HepG2 (cell line): ENCODE measurements around the gene ALPK3. TPM values are rescaled to one million over a fixed set of nuclear protein-coding genes. Genes with fewer than 3 reads are reported as not detected.

ENCODE experiments used
- ADNP ChIP-seq: sonication (generic); formaldehyde crosslinking; IDR thresholded peaks from 2 replicates; pipeline ENCODE4 v1.4.0; 2020; ENCODE audit warnings: missing genetic modification reagents
- ATF7 ChIP-seq, 2 experiments: fragments of 450-650 bp in 1 of 2; sonication (generic) in 1 of 2; formaldehyde crosslinking in 1 of 2; IDR thresholded peaks; 2 replicates each; pipeline versions ENCODE4 v1.4.0 to v1.6.1; 2016 to 2020; ENCODE audit warnings: antibody characterized with exemption in 1 of 2, mild to moderate bottlenecking in 1 of 2, missing genetic modification reagents in 1 of 2
- BHLHE40 ChIP-seq: IDR thresholded peaks from 2 replicates; pipeline ENCODE4 v1.6.1; 2011; ENCODE audit warnings: low read length, improper control_type of control experiment
- DNMT3B ChIP-seq: conservative IDR thresholded peaks from 2 replicates; pipeline ENCODE4 v1.6.1; 2016; ENCODE audit warnings: missing biosample characterization, control low read depth
- EED ChIP-seq: sonication (generic); formaldehyde crosslinking; IDR thresholded peaks from 2 replicates; pipeline ENCODE4 v1.5.0; 2020; ENCODE audit warnings: mild to moderate bottlenecking, missing genetic modification reagents
- FOXO1 ChIP-seq: sonication (generic); formaldehyde crosslinking; IDR thresholded peaks from 2 replicates; pipeline ENCODE4 v1.4.0; 2020; ENCODE audit warnings: missing genetic modification reagents
- HNRNPH1 ChIP-seq: fragments of 200-400 bp; formaldehyde crosslinking; optimal IDR thresholded peaks from 2 replicates; pipeline ENCODE3; 2017; ENCODE audit warnings: mild to moderate bottlenecking, low read depth, low read length
- JDP2 ChIP-seq: sonication (generic); formaldehyde crosslinking; IDR thresholded peaks from 2 replicates; pipeline ENCODE4 v1.8.1; 2022; ENCODE audit warnings: missing genetic modification reagents, borderline replicate concordance
- KLF15 ChIP-seq: sonication (generic); formaldehyde crosslinking; IDR thresholded peaks from 2 replicates; pipeline ENCODE4 v1.8.1; 2023; ENCODE audit warnings: borderline replicate concordance, mild to moderate bottlenecking, inconsistent platforms, missing genetic modification reagents, mixed read lengths
- KMT2B ChIP-seq: IDR thresholded peaks from 2 replicates; pipeline ENCODE4 v1.6.1; 2016; ENCODE audit warnings: missing genetic modification reagents, missing compliant biosample characterization
- MAFF ChIP-seq: IDR thresholded peaks from 2 replicates; pipeline ENCODE4 v1.6.1; 2011; ENCODE audit warnings: low read depth, low read length, improper control_type of control experiment
- RAD21 ChIP-seq: fragments of 450-650 bp; formaldehyde crosslinking; IDR thresholded peaks from 2 replicates; pipeline ENCODE4 v1.5.0; 2020; ENCODE audit warnings: mild to moderate bottlenecking
- SMAD9 ChIP-seq: sonication (generic); formaldehyde crosslinking; IDR thresholded peaks from 2 replicates; pipeline ENCODE4 v1.5.1; 2020; ENCODE audit warnings: mild to moderate bottlenecking, missing genetic modification reagents
- ZMAT3 ChIP-seq: sonication (generic); formaldehyde crosslinking; conservative IDR thresholded peaks from 2 replicates; pipeline ENCODE4 v1.7.0; 2021; ENCODE audit warnings: missing genetic modification reagents
- ZNF274 ChIP-seq: sonication (generic); formaldehyde crosslinking; IDR thresholded peaks from 2 replicates; pipeline ENCODE4 v1.5.1; 2020; ENCODE audit warnings: mild to moderate bottlenecking, missing genetic modification reagents
- polyA plus RNA-seq, 8 experiments: library from polyadenylated mRNA; depleted of rRNA in 3 of 8; stranded (reverse) in 7 of 8; unstranded in 1 of 8; fragments of >200 nt; fragmentation: Illumina TruSeq in 4 of 8; extraction: Trizol in 4 of 8; gene quantifications; 2 replicates each; pipeline versions ENCODE4 v1.2.1 to v1.2.3, GENCODE V29; 2011 to 2016; ENCODE audit warnings: low read depth in 4 of 8, missing spikeins in 1 of 8, mixed read lengths in 1 of 8; ENCODE audit not compliant: insufficient read depth in 1 of 8
- total RNA-seq, 5 experiments: library from RNA; depleted of rRNA; stranded (reverse); fragments of >200 nt; fragmentation: Illumina TruSeq; extraction: Trizol; gene quantifications; 2 replicates each; pipeline ENCODE4 v1.2.3, GENCODE V29; 2016; ENCODE audit warnings: low read depth in 1 of 5
- TF ChIP-seq, protein P1 (sequence below): IDR thresholded peaks from 2 replicates; pipeline ENCODE4 v1.6.1; 2016; ENCODE audit warnings: mild to moderate bottlenecking, missing biosample characterization, missing genetic modification reagents
- TF ChIP-seq, protein P2 (sequence below): sonication (generic); formaldehyde crosslinking; IDR thresholded peaks from 2 replicates; pipeline ENCODE4 v1.5.1; 2020; ENCODE audit warnings: missing genetic modification reagents, mild to moderate bottlenecking, borderline replicate concordance
- TF ChIP-seq, protein P3 (sequence below): fragments of 450-650 bp; IDR thresholded peaks from 2 replicates; pipeline ENCODE4 v1.6.1; 2016
- TF ChIP-seq, protein P4 (sequence below): sonication (generic); formaldehyde crosslinking; IDR thresholded peaks from 2 replicates; pipeline ENCODE4 v1.4.0; 2020; ENCODE audit warnings: low read depth, missing genetic modification reagents
- TF ChIP-seq, protein P5 (sequence below): sonication (generic); formaldehyde crosslinking; IDR thresholded peaks from 2 replicates; pipeline ENCODE4 v1.4.0; 2020; ENCODE audit warnings: missing genetic modification reagents

ALPK3 gene
- total and polyA plus RNA-seq, 2 of the 13 experiments (the other 11 are each of a cell fraction or from before 2014, with no cell fraction given): 0.04 to 0.42 TPM

DNA sequence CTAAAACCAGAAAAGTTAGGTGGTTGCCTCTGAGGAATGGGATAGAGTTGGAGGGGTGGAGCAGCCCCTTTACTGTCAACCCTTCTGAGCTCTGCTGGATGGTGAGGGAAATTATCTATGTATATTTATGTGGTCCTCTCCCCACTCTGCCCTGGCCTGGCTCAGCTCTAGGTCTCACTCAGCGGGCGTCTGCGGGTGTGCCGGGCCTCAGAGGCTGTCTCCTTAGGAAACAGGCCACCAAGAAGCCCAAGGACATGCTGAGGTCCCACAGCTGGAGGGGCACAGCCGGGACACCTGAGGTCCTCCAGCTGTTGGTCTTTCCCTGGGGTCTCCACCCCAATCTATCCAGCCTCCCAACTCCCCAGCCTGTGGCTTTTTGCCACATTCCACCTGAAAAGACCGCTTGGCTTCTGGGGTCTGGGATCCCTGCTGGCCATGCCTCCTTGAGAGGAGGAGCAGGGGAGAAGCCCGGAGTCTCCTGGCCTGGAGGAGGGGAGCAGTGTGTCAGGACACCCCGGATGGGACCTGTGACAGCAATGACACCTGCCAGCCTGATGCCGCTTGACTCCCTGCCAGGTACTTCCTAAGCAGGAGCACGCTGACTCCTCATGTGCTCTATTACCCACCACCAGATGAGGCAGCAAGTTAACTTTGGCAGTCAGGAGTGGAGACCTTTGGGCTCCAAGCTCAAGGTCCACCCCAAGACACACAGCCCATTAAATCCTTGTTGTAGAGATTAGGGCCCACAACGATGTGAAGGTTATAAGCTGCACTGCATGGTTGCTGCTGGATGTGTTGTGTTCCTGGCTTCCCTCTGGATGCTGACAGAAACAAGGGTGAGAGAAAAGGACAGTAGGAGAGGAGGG, 67.0 kb downstream of the ALPK3 start, which contains the start of gene SLC28A1 (continued):
- TF ChIP-seq ADNP (CRISPR knock-in tag) (no peak), DNMT3B (CRISPR knock-in tag) (no peak), MAFF (no peak), HNRNPH1 (no peak), RAD21 (no peak), BHLHE40 (0 out of 2 replicates have a peak, but pooled peaks have one; percentile 15), JDP2 (CRISPR knock-in tag) (no peak), ATF7 (IDR thresholded peaks at IDR 0.05) (no peak), ATF7 (CRISPR knock-in tag; IDR thresholded peaks at IDR 0.05) (no peak), ZNF274 (CRISPR knock-in tag) (no peak), KLF15 (CRISPR knock-in tag) (no peak), FOXO1 (CRISPR knock-in tag) (no peak; the same call in 1 of the 2 replicates), EED (CRISPR knock-in tag) (no peak), ZMAT3 (CRISPR knock-in tag) (peak; percentile 60; the same call in 1 of the 2 replicates), SMAD9 (CRISPR knock-in tag) (no peak), KMT2B (CRISPR knock-in tag) (no peak)
- TF ChIP-seq, protein P1, sequence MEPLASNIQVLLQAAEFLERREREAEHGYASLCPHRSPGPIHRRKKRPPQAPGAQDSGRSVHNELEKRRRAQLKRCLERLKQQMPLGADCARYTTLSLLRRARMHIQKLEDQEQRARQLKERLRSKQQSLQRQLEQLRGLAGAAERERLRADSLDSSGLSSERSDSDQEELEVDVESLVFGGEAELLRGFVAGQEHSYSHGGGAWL (CRISPR knock-in tag): no peak
- TF ChIP-seq, protein P2, sequence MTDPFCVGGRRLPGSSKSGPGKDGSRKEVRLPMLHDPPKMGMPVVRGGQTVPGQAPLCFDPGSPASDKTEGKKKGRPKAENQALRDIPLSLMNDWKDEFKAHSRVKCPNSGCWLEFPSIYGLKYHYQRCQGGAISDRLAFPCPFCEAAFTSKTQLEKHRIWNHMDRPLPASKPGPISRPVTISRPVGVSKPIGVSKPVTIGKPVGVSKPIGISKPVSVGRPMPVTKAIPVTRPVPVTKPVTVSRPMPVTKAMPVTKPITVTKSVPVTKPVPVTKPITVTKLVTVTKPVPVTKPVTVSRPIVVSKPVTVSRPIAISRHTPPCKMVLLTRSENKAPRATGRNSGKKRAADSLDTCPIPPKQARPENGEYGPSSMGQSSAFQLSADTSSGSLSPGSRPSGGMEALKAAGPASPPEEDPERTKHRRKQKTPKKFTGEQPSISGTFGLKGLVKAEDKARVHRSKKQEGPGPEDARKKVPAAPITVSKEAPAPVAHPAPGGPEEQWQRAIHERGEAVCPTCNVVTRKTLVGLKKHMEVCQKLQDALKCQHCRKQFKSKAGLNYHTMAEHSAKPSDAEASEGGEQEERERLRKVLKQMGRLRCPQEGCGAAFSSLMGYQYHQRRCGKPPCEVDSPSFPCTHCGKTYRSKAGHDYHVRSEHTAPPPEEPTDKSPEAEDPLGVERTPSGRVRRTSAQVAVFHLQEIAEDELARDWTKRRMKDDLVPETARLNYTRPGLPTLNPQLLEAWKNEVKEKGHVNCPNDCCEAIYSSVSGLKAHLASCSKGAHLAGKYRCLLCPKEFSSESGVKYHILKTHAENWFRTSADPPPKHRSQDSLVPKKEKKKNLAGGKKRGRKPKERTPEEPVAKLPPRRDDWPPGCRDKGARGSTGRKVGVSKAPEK (CRISPR knock-in tag): 0 out of 2 replicates have a peak, but pooled peaks have one; percentile 55
- TF ChIP-seq, protein P3, sequence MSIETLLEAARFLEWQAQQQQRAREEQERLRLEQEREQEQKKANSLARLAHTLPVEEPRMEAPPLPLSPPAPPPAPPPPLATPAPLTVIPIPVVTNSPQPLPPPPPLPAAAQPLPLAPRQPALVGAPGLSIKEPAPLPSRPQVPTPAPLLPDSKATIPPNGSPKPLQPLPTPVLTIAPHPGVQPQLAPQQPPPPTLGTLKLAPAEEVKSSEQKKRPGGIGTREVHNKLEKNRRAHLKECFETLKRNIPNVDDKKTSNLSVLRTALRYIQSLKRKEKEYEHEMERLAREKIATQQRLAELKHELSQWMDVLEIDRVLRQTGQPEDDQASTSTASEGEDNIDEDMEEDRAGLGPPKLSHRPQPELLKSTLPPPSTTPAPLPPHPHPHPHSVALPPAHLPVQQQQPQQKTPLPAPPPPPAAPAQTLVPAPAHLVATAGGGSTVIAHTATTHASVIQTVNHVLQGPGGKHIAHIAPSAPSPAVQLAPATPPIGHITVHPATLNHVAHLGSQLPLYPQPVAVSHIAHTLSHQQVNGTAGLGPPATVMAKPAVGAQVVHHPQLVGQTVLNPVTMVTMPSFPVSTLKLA: no peak
- TF ChIP-seq, protein P4, sequence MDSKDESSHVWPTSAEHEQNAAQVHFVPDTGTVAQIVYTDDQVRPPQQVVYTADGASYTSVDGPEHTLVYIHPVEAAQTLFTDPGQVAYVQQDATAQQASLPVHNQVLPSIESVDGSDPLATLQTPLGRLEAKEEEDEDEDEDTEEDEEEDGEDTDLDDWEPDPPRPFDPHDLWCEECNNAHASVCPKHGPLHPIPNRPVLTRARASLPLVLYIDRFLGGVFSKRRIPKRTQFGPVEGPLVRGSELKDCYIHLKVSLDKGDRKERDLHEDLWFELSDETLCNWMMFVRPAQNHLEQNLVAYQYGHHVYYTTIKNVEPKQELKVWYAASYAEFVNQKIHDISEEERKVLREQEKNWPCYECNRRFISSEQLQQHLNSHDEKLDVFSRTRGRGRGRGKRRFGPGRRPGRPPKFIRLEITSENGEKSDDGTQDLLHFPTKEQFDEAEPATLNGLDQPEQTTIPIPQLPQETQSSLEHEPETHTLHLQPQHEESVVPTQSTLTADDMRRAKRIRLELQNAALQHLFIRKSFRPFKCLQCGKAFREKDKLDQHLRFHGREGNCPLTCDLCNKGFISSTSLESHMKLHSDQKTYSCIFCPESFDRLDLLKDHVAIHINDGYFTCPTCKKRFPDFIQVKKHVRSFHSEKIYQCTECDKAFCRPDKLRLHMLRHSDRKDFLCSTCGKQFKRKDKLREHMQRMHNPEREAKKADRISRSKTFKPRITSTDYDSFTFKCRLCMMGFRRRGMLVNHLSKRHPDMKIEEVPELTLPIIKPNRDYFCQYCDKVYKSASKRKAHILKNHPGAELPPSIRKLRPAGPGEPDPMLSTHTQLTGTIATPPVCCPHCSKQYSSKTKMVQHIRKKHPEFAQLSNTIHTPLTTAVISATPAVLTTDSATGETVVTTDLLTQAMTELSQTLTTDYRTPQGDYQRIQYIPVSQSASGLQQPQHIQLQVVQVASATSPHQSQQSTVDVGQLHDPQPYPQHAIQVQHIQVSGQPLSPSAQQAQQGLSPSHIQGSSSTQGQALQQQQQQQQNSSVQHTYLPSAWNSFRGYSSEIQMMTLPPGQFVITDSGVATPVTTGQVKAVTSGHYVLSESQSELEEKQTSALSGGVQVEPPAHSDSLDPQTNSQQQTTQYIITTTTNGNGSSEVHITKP: no peak
- TF ChIP-seq, protein P5, sequence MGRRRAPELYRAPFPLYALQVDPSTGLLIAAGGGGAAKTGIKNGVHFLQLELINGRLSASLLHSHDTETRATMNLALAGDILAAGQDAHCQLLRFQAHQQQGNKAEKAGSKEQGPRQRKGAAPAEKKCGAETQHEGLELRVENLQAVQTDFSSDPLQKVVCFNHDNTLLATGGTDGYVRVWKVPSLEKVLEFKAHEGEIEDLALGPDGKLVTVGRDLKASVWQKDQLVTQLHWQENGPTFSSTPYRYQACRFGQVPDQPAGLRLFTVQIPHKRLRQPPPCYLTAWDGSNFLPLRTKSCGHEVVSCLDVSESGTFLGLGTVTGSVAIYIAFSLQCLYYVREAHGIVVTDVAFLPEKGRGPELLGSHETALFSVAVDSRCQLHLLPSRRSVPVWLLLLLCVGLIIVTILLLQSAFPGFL: no peak
